IMR-90 (cell line): Measurements from ENCODE around the gene CEP170. TPM values are rescaled to one million over a fixed set of nuclear protein-coding genes. Genes with fewer than 3 reads are reported as not detected.
A peak's percentile ranks its signal among the peaks of the same experiment; 100 is the strongest.

Experiments
- ATAC-seq: fragments of 200-7000 bp; cut with Tn5 transposase; 2 replicates; pipeline ENCODE4 v1.9.1; 2020; ENCODE audit warnings: low read depth, mild to moderate bottlenecking, moderate library complexity
- BruUV-seq: library from RNA; stranded (reverse); fragments of 400-500 nt; replicated peaks from 2 replicates; lab custom pipeline; 2021; lab: Mats Ljungman, UMichigan
- CTCF ChIA-PET: fragments of 300-600 bp; formaldehyde crosslinking; extraction: SDS; loops from one replicate; lab custom pipeline; 2021; ENCODE audit warnings: antibody characterized with exemption; lab: Yijun Ruan, JAX
- POLR2A ChIA-PET: fragments of 300-600 bp; sonication (Branson Sonifier 250); formaldehyde crosslinking; loops from one replicate; lab custom pipeline; 2022; ENCODE audit warnings: antibody characterized with exemption; ENCODE audit not compliant: unreplicated experiment; lab: Charles Lee
- DNase-seq: peaks from one replicate; pipeline ENCODE4 v3.0.0; 2013
- H2AFZ ChIP-seq: replicated peaks from 2 replicates; pipeline ENCODE3; 2013; ENCODE audit warnings: low read length, mild to moderate bottlenecking; ENCODE audit not compliant: poor library complexity
- H2AK5ac ChIP-seq: 2 replicates; pipeline ENCODE4 v1.6.1; 2013; ENCODE audit warnings: low read depth, low read length, inconsistent platforms
- H2AK9ac ChIP-seq: replicated peaks from 2 replicates; pipeline ENCODE3; 2013; ENCODE audit warnings: mild to moderate bottlenecking, low read depth, low read length, moderate library complexity; ENCODE audit not compliant: poor library complexity
- H2BK120ac ChIP-seq: 2 replicates; pipeline ENCODE4 v1.6.1; 2013; ENCODE audit warnings: low read depth, low read length, inconsistent platforms
- H2BK15ac ChIP-seq: 3 replicates; pipeline ENCODE4 v1.6.1; 2013; ENCODE audit warnings: low read depth, low read length, inconsistent platforms
- H2BK20ac ChIP-seq: 2 replicates; pipeline ENCODE4 v1.6.1; 2013; ENCODE audit warnings: low read depth, mild to moderate bottlenecking, inconsistent platforms, low read length, moderate library complexity
- H2BK5ac ChIP-seq: 2 replicates; pipeline ENCODE4 v1.6.1; 2013; ENCODE audit warnings: mild to moderate bottlenecking, low read depth, low read length, inconsistent platforms; ENCODE audit not compliant: poor library complexity, severe bottlenecking
- H3K14ac ChIP-seq: replicated peaks from 2 replicates; pipeline ENCODE4 v1.6.1; 2013; ENCODE audit warnings: low read depth, low read length, inconsistent platforms
- H3K18ac ChIP-seq: 2 replicates; pipeline ENCODE4 v1.6.1; 2013; ENCODE audit warnings: low read depth, low read length, control low read depth
- H3K23ac ChIP-seq: 2 replicates; pipeline ENCODE4 v1.6.1; 2013; ENCODE audit warnings: low read depth, low read length, inconsistent platforms
- H3K27ac ChIP-seq: 2 replicates; pipeline ENCODE4 v1.5.1; 2013; ENCODE audit warnings: mild to moderate bottlenecking, control low read depth, low read length; ENCODE audit not compliant: insufficient read depth
- H3K27me3 ChIP-seq: 2 replicates; pipeline ENCODE4 v1.6.1; 2013; ENCODE audit warnings: low read length; ENCODE audit not compliant: control insufficient read depth, insufficient read depth
- H3K36me3 ChIP-seq: 2 replicates; pipeline ENCODE4 v1.6.1; 2013; ENCODE audit warnings: low read length, mixed read lengths; ENCODE audit not compliant: control insufficient read depth, insufficient read depth
- H3K4ac ChIP-seq: 2 replicates; pipeline ENCODE4 v1.6.1; 2013; ENCODE audit warnings: low read depth, low read length, inconsistent platforms
- H3K4me1 ChIP-seq: 2 replicates; pipeline ENCODE4 v1.6.1; 2013; ENCODE audit warnings: low read length, mixed read lengths; ENCODE audit not compliant: control insufficient read depth, insufficient read depth
- H3K4me2 ChIP-seq: 2 replicates; pipeline ENCODE4 v1.6.1; 2013; ENCODE audit warnings: low read depth, mild to moderate bottlenecking, control low read depth, low read length, moderate library complexity
- H3K4me3 ChIP-seq: 2 replicates; pipeline ENCODE4 v1.5.1; 2013; ENCODE audit warnings: low read depth, mild to moderate bottlenecking, control low read depth, low read length, moderate library complexity; ENCODE audit not compliant: insufficient read depth
- H3K56ac ChIP-seq: 2 replicates; pipeline ENCODE4 v1.6.1; 2013; ENCODE audit warnings: low read length, inconsistent platforms; ENCODE audit not compliant: insufficient read depth; ENCODE audit errors: extremely low read depth
- H3K79me1 ChIP-seq, 2 experiments: 2 replicates each; pipeline ENCODE4 v1.6.1; 2013; ENCODE audit warnings: low read length in 2 of 2, inconsistent platforms in 1 of 2, low read depth in 1 of 2
- H3K9ac ChIP-seq: 2 replicates; pipeline ENCODE4 v1.6.1; 2013; ENCODE audit warnings: low read depth, low read length, control low read depth
- H3K9me1 ChIP-seq: 2 replicates; pipeline ENCODE4 v1.6.1; 2013; ENCODE audit warnings: low read length, inconsistent platforms; ENCODE audit not compliant: insufficient read depth
- H3K9me3 ChIP-seq: 2 replicates; pipeline ENCODE4 v1.6.1; 2013; ENCODE audit warnings: low read length; ENCODE audit not compliant: control insufficient read depth, insufficient read depth
- H4K20me1 ChIP-seq: 2 replicates; pipeline ENCODE4 v1.6.1; 2013; ENCODE audit warnings: low read length, inconsistent platforms; ENCODE audit not compliant: insufficient read depth
- H4K5ac ChIP-seq: 2 replicates; pipeline ENCODE4 v1.6.1; 2013; ENCODE audit warnings: mild to moderate bottlenecking, low read depth, low read length, control low read depth
- H4K8ac ChIP-seq, 2 experiments: 2 replicates each; pipeline ENCODE4 v1.6.1; 2013; ENCODE audit warnings: low read depth in 2 of 2, low read length in 2 of 2, control low read depth in 1 of 2, inconsistent platforms in 1 of 2
- H4K91ac ChIP-seq: 2 replicates; pipeline ENCODE4 v1.6.1; 2013; ENCODE audit warnings: low read depth, low read length, inconsistent platforms; ENCODE audit not compliant: insufficient read depth
- BHLHE40 ChIP-seq: fragments of 150-350 bp; IDR thresholded peaks from 2 replicates; pipeline ENCODE4 v1.6.1; 2016; ENCODE audit warnings: mild to moderate bottlenecking, low read depth, low read length
- CEBPB ChIP-seq: IDR thresholded peaks from 2 replicates; pipeline ENCODE4 v1.6.1; 2012; ENCODE audit warnings: low read depth, low read length, improper control_type of control experiment
- ELK1 ChIP-seq: fragments of 150-350 bp; IDR thresholded peaks from 2 replicates; pipeline ENCODE4 v1.6.1; 2016; ENCODE audit warnings: low read depth, mild to moderate bottlenecking, low read length, moderate library complexity, borderline replicate concordance
- FOS ChIP-seq: fragments of 150-350 bp; IDR thresholded peaks from 2 replicates; pipeline ENCODE4 v1.6.1; 2016; ENCODE audit warnings: low read depth, low read length
- MAFK ChIP-seq: IDR thresholded peaks from 2 replicates; pipeline ENCODE4 v1.6.1; 2012; ENCODE audit warnings: low read depth, low read length, improper control_type of control experiment
- MAZ ChIP-seq: IDR thresholded peaks from 2 replicates; pipeline ENCODE4 v1.6.1; 2012; ENCODE audit warnings: low read depth, mild to moderate bottlenecking, low read length, improper control_type of control experiment, moderate library complexity, borderline replicate concordance
- MXI1 ChIP-seq: IDR thresholded peaks from 2 replicates; pipeline ENCODE4 v1.6.1; 2012; ENCODE audit warnings: low read depth, mild to moderate bottlenecking, low read length, moderate library complexity, borderline replicate concordance
- NFE2L2 ChIP-seq: fragments of 150-350 bp; IDR thresholded peaks from 2 replicates; pipeline ENCODE4 v1.6.1; 2016; ENCODE audit warnings: low read depth, mild to moderate bottlenecking, low read length
- RAD21 ChIP-seq: IDR thresholded peaks from 2 replicates; pipeline ENCODE4 v1.6.1; 2012; ENCODE audit warnings: low read length, improper control_type of control experiment
- RCOR1 ChIP-seq: IDR thresholded peaks from 2 replicates; pipeline ENCODE4 v1.6.1; 2012; ENCODE audit warnings: mild to moderate bottlenecking, low read length, improper control_type of control experiment; ENCODE audit not compliant: insufficient replicate concordance
- WGBS, 2 experiments: methylation state at CpG; one replicate each; pipeline versions ENCODE4 v1.1.5 to v1.1.7; 2013; ENCODE audit warnings: missing lambda C conversion rate in 2 of 2; ENCODE audit not compliant: insufficient read length in 1 of 2; ENCODE audit errors: extremely low coverage in 2 of 2; 5-methylcytosine and 5-hydroxymethylcytosine counted together
- dilution Hi-C: fragments of 300-500 bp; cut with HindIII; formaldehyde crosslinking; loops from one replicate; pipeline ENCODE4 v1.14.3; 2018; ENCODE audit warnings: low sequenced_read_pairs; ENCODE audit not compliant: unreplicated experiment
- in situ Hi-C: fragments of 300-500 bp; cut with MboI; formaldehyde crosslinking; loops from 3 replicates; pipeline ENCODE4 v1.14.3; 2019; ENCODE audit warnings: low sequenced_read_pairs, inconsistent platforms, mixed read lengths
- intact Hi-C: fragments of 100-400 bp; cut with micrococcal nuclease; formaldehyde crosslinking; loops from 2 replicates; pipeline ENCODE4 v1.10.0; 2022
- polyA plus RNA-seq, 3 experiments: library from polyadenylated mRNA; depleted of rRNA; stranded (reverse); fragments of >200 nt; gene quantifications; 2 replicates each; pipeline ENCODE4 v1.2.3, GENCODE V29; 2012; ENCODE audit warnings: low replicate concordance in 1 of 3
- total RNA-seq: library from RNA; depleted of rRNA; stranded (reverse); fragments of >200 nt; gene quantifications from 2 replicates; pipeline ENCODE4 v1.2.3, GENCODE V29; 2012
- TF ChIP-seq, protein P1 (sequence below): conservative IDR thresholded peaks from 2 replicates; pipeline ENCODE4 v1.5.1; 2012; ENCODE audit warnings: mild to moderate bottlenecking, low read depth, low read length, improper control_type of control experiment

Gene CEP170
- total and polyA plus RNA-seq, 2 of the 4 experiments (the other 2 are of a cell fraction): 65.8 to 151 TPM

- intact Hi-C loops: no loop called here
- POLR2A ChIA-PET: no interaction called here
- H3K4me2 ChIP-seq: peak overlapping the region; percentile 55; the same call in 1 of the 2 replicates
These were observed 36.2 kb upstream of the CEP170 start for GRCh38 chr1:243291292-243291691.

More at GRCh38 chr1:243291292-243291691, 36.2 kb upstream of the CEP170 start:
- CTCF ChIA-PET: no interaction called here
- Histone ChIP-seq H3K27me3 (no peaks in the 10 kb centered on the region), H2AFZ (no peak overlapping the region), H4K91ac (no peak overlapping the region), H3K23ac (peak overlapping the region; percentile 68; the same call in 1 of the 2 replicates), H3K4me3 (no peak overlapping the region), H3K4me1 (peaks cover 11% of the 10 kb centered on the region; the same call in 1 of the 2 replicates), H3K9me3 (peaks cover 3% of the 10 kb centered on the region; the same call in 1 of the 2 replicates), H2BK20ac (peak overlapping the region; percentile 60; the same call in 1 of the 2 replicates), H4K20me1 (no peaks in the 10 kb centered on the region), H3K9me1 (no peaks in the 10 kb centered on the region; the same call in 1 of the 2 replicates), H2BK15ac (0 out of 3 replicates have a peak overlapping the region, but pooled peaks have one; percentile 34), H3K27ac (no peak overlapping the region), H4K5ac (no peak overlapping the region), H4K8ac (0 out of 4 replicates have a peak overlapping the region, but pooled peaks of 1 of the 2 experiments have one; percentile 4), H3K36me3 (peaks cover 7% of the 10 kb centered on the region), H3K79me1 (peaks cover 13 to 31% of the 10 kb centered on the region in 2 experiments), H3K4ac (peak overlapping the region; percentile 56; the same call in 1 of the 2 replicates), H3K9ac (no peak overlapping the region), H2AK9ac (no peak overlapping the region), H2AK5ac (peak overlapping the region; percentile 44; the same call in 1 of the 2 replicates), H2BK120ac (peak overlapping the region; percentile 77; the same call in 1 of the 2 replicates), H3K56ac (no peak overlapping the region), H2BK5ac (peak overlapping the region; percentile 80), H3K18ac (peak overlapping the region; percentile 70; the same call in 1 of the 2 replicates), H3K14ac (peak overlapping the region; percentile 60; the same call in 1 of the 2 replicates)
- WGBS, 2 experiments: no CpG with 5 or more reads among the region's 1 CpG
- no TSS peak for BruUV-seq
- dilution Hi-C loops (no loop called here), in situ Hi-C loops (no loop called here)
- no peak for TF ChIP-seq RAD21
- no peak for TF ChIP-seq BHLHE40
- no peak for TF ChIP-seq FOS
- no peak for TF ChIP-seq RCOR1
- TF ChIP-seq, protein P1, sequence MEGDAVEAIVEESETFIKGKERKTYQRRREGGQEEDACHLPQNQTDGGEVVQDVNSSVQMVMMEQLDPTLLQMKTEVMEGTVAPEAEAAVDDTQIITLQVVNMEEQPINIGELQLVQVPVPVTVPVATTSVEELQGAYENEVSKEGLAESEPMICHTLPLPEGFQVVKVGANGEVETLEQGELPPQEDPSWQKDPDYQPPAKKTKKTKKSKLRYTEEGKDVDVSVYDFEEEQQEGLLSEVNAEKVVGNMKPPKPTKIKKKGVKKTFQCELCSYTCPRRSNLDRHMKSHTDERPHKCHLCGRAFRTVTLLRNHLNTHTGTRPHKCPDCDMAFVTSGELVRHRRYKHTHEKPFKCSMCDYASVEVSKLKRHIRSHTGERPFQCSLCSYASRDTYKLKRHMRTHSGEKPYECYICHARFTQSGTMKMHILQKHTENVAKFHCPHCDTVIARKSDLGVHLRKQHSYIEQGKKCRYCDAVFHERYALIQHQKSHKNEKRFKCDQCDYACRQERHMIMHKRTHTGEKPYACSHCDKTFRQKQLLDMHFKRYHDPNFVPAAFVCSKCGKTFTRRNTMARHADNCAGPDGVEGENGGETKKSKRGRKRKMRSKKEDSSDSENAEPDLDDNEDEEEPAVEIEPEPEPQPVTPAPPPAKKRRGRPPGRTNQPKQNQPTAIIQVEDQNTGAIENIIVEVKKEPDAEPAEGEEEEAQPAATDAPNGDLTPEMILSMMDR: no peak
- no peak for TF ChIP-seq MAFK
- no peak for TF ChIP-seq NFE2L2
- no peak for TF ChIP-seq CEBPB
- TF ChIP-seq ELK1: no peak
- TF ChIP-seq MXI1: no peak
- TF ChIP-seq MAZ: no peak
- no peak for DNase-seq
- ATAC-seq: peak; percentile 36; the same call in 1 of the 2 replicates
